Ishikawa (cell line): ENCODE data around the gene ZNF618.

Experiments
- CEBPB ChIP-seq: IDR thresholded peaks from 2 replicates; pipeline ENCODE4 v1.6.1; 2012
- CREB1 ChIP-seq: IDR thresholded peaks from 2 replicates; pipeline ENCODE4 v1.6.1; 2012; ENCODE audit warnings: low read depth
- EGR1 ChIP-seq: IDR thresholded peaks from 2 replicates; pipeline ENCODE4 v1.6.1; 2012
- EP300 ChIP-seq: IDR thresholded peaks from 2 replicates; pipeline ENCODE4 v1.6.1; 2012; ENCODE audit warnings: borderline replicate concordance
- FOXM1 ChIP-seq: IDR thresholded peaks from 2 replicates; pipeline ENCODE4 v1.6.1; 2012; ENCODE audit warnings: low read depth, borderline replicate concordance
- NFIC ChIP-seq: IDR thresholded peaks from 2 replicates; pipeline ENCODE4 v1.6.1; 2012
- RAD21 ChIP-seq: IDR thresholded peaks from 2 replicates; pipeline ENCODE4 v1.6.1; 2012; ENCODE audit warnings: low read depth
- TAF1 ChIP-seq: IDR thresholded peaks from 2 replicates; pipeline ENCODE4 v1.6.1; 2012; ENCODE audit warnings: low read depth, mild to moderate bottlenecking
- TCF12 ChIP-seq: IDR thresholded peaks from 2 replicates; pipeline ENCODE4 v1.6.1; 2012; ENCODE audit warnings: low read depth
- TEAD4 ChIP-seq: IDR thresholded peaks from 2 replicates; pipeline ENCODE4 v1.6.1; 2012
- YY1 ChIP-seq: IDR thresholded peaks from 2 replicates; pipeline ENCODE4 v1.6.1; 2012; ENCODE audit warnings: low read depth
- ZBTB7A ChIP-seq: IDR thresholded peaks from 2 replicates; pipeline ENCODE4 v1.6.1; 2012; ENCODE audit warnings: low read depth
- TF ChIP-seq, protein P1 (sequence below): IDR thresholded peaks from 2 replicates; pipeline ENCODE4 v1.6.1; 2012; ENCODE audit warnings: low read depth, mild to moderate bottlenecking
- TF ChIP-seq, protein P2 (sequence below): IDR thresholded peaks from 2 replicates; pipeline ENCODE4 v1.6.1; 2012
- TF ChIP-seq, protein P3 (sequence below): IDR thresholded peaks from 2 replicates; pipeline ENCODE4 v1.6.1; 2012

The ZNF618 gene

DNA sequence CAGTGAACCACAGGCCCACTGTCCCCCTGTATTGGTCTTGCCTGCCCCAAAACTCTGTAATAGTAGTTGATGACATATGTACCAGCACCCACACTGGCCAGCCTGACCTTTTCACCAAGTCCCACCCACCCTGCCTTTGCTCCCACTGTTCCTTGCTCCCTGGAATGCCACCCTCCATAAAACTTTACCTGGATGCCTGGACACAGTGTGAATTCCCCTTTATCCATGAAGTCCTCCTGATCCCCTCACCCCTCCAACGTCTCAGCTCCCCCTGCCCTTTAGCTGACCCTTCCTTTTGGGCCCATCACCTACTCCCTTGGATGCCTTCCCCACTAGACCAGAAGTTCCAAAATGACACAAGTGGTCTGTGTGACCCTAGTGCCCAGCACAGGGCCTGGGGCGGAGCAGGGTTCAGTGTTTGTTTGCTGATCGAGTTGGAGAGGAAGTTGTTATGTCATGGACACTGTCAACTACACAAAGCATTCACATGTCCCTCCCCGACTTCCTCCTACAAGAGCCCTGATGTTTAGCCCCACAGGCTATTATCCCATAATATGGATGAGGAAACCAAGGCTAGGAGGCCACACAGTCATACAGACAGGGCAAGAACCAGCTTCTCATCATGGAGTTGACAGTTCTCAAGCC lies 185.8 kb downstream of the ZNF618 start:
- TF ChIP-seq YY1 (no peak), ZBTB7A (no peak), TCF12 (no peak), CREB1 (no peak), FOXM1 (no peak), EGR1 (no peak)

DNA sequence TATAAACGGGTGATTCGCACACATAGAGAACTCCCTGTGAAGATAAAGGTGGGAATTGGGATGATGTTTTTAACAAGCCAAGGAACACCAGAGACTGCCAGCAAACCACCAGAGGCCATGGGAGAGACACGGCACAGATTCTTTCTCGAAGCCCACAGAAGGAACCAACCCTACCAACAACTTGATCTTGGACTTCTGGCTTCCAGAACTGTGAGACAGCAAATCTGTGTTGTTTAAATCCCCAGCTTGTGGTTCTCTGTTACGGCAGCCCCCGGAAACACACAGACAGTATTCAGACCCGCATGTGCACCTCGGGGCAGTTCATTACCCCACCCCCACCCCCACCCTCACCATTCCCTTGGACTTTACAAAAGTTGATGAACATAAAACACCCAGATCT lies 189.2 kb downstream of the ZNF618 start:
- TF ChIP-seq CEBPB (no peak), EP300 (no peak), RAD21 (no peak), TAF1 (no peak), NFIC (no peak), TEAD4 (no peak), EGR1 (no peak), ZBTB7A (no peak), FOXM1 (no peak), TCF12 (no peak), CREB1 (no peak), YY1 (no peak)
- TF ChIP-seq, protein P1, sequence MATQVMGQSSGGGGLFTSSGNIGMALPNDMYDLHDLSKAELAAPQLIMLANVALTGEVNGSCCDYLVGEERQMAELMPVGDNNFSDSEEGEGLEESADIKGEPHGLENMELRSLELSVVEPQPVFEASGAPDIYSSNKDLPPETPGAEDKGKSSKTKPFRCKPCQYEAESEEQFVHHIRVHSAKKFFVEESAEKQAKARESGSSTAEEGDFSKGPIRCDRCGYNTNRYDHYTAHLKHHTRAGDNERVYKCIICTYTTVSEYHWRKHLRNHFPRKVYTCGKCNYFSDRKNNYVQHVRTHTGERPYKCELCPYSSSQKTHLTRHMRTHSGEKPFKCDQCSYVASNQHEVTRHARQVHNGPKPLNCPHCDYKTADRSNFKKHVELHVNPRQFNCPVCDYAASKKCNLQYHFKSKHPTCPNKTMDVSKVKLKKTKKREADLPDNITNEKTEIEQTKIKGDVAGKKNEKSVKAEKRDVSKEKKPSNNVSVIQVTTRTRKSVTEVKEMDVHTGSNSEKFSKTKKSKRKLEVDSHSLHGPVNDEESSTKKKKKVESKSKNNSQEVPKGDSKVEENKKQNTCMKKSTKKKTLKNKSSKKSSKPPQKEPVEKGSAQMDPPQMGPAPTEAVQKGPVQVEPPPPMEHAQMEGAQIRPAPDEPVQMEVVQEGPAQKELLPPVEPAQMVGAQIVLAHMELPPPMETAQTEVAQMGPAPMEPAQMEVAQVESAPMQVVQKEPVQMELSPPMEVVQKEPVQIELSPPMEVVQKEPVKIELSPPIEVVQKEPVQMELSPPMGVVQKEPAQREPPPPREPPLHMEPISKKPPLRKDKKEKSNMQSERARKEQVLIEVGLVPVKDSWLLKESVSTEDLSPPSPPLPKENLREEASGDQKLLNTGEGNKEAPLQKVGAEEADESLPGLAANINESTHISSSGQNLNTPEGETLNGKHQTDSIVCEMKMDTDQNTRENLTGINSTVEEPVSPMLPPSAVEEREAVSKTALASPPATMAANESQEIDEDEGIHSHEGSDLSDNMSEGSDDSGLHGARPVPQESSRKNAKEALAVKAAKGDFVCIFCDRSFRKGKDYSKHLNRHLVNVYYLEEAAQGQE, result no peak
- TF ChIP-seq, protein P2, sequence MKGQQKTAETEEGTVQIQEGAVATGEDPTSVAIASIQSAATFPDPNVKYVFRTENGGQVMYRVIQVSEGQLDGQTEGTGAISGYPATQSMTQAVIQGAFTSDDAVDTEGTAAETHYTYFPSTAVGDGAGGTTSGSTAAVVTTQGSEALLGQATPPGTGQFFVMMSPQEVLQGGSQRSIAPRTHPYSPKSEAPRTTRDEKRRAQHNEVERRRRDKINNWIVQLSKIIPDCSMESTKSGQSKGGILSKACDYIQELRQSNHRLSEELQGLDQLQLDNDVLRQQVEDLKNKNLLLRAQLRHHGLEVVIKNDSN, result no peak
- TF ChIP-seq, protein P3, sequence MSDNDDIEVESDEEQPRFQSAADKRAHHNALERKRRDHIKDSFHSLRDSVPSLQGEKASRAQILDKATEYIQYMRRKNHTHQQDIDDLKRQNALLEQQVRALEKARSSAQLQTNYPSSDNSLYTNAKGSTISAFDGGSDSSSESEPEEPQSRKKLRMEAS, result no peak

DNA sequence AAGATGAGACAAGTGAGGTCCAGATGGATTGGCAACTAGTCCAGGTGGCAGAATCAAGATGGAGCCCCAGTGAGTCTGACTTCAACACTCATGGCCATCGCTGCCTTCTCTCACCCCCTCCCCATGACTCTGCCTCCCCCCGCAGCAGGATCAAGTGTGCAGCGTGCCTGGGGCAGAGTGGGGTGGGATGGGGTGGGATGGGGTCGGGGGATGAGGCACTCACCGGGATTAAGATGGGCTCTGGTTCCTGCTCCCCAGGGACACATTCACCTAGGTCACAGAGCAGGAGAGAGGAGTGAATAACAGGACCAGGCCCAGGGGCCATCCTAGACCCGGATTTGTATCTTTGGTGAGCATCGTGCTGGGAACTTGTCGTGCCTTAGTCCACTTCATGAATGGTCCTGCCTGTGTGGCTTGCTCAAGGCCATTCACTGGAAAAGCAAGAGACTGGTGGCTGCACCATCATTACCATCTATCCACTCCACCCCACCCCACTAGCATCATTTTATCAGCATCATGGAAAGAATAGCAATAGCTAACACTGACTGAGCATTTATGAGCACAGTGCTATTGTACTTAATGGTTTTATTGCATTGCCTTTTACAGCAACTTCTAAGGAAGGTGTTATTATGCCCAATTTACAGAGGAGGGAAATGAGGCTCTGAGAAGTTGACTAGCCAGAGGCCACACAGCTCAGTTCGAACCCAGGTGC lies 193.5 kb downstream of the ZNF618 start:
- TF ChIP-seq CEBPB (no peak), NFIC (no peak), EP300 (no peak)

DNA sequence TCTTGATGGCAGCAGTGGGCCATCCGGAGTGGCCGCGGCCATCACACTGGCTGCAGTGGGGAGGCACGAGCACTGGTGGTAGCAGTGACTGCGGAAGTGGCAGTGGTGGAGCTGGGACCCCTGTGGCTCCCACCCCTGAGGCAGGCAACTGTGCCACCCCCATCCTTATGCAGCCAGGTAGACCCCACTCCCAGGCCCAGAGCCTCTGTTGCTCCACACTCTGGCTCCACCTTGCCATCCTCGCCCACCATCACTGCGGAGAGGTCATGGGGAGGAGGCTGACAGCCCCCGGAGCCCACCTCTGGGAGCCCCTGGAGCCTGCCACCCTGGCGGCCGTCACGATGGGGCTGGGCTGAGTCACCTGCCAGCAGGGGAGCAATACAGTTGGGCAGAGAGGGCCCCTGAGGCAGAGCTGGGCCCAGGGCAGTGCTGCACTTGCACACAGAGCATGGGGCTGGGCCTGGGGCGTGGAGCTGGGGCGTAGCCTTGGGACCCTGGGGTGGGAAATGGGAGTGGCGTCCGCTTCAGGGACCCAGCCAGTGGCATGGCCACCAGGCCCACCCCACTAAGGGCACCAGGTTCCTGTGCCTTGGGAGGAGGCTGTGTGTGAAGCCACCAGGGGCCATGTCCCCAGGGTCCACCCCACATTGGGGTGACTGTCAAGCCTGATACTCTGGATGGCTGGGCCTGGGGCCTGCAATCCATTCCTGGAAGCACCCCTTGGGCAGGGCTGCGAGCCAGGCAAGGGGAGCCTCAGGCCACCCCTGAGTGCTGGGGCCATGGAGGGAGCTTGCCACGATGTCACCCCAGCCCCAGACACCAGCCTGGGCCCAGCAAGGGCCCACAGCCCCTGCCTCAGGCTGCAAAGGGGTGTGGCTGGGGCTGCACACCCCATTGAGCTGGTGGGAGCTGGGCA lies 194.3 kb downstream of the ZNF618 start:
- TF ChIP-seq TEAD4 (no peak), NFIC (no peak), EP300 (no peak), EGR1 (no peak), YY1 (no peak), CREB1 (no peak), TAF1 (no peak)
- TF ChIP-seq, protein P2, result no peak
- TF ChIP-seq, protein P1, result no peak

DNA sequence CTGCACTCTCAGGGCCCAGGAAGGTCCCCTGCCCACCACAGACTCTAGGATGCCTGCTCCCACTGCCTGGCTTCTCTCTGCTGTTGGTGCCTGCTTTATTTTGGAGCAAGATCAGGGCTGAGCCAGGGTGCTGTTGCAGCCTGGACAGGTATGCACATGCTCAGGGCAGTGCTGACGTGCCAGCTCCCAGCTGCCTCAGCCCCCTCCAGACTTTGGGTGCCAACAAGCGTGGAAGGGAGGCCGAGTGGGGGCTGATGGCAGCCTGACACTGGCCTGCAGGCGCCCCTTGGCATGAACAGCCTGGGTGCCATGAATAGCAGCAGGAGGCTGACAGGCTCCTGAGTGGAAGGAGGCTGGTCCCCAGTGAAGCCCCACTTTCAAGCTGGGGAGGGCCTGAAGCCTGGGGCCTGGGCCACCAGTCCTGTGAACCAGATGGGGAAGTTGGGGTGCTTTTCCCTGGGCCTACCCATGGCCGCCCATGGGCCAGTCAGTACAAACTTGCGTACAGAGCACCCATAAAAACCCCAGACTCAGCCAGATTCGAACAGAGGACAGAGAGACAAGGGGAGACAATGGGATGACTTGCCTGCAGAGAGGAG lies 195.2 kb downstream of the ZNF618 start:
- TF ChIP-seq TAF1 (no peak), YY1 (no peak), EP300 (no peak), FOXM1 (no peak), TEAD4 (no peak), CEBPB (no peak), ZBTB7A (no peak), TCF12 (no peak), RAD21 (no peak), CREB1 (no peak), EGR1 (no peak), NFIC (no peak)
- TF ChIP-seq, protein P3, result no peak
- TF ChIP-seq, protein P2, result no peak
- TF ChIP-seq, protein P1, result no peak
